AG04450 (cell line): Measurements from ENCODE around the gene RAPSN. TPM values are rescaled to one million over a fixed set of nuclear protein-coding genes. Genes with fewer than 3 reads are reported as not detected.

Experiments
- CTCF ChIA-PET: fragments of 300-600, 350-600 bp; formaldehyde crosslinking; extraction: SDS; loops from one replicate; lab custom pipeline; 2022; ENCODE audit warnings: antibody characterized with exemption, inconsistent platforms; lab: Charles Lee
- POLR2A ChIA-PET: fragments of 350-600 bp; formaldehyde crosslinking; extraction: SDS; loops from one replicate; lab custom pipeline; 2021; ENCODE audit warnings: antibody characterized with exemption, inconsistent platforms; lab: Yijun Ruan, JAX
- DNase-seq: peaks from one replicate; pipeline ENCODE4 v3.0.0-alpha.2; 2011; ENCODE audit warnings: low read depth, low spot score
- H3K27ac ChIP-seq: one replicate; pipeline ENCODE4 v1.5.1; 2012; ENCODE audit warnings: low read depth, low read length, control low read depth
- H3K27me3 ChIP-seq: one replicate; pipeline ENCODE4 v1.6.0; 2012; ENCODE audit warnings: low read length; ENCODE audit not compliant: control insufficient read depth, insufficient read depth
- H3K4me3 ChIP-seq: 2 replicates; pipeline ENCODE4 v1.5.1; 2011; ENCODE audit warnings: mild to moderate bottlenecking, low read depth, low read length, control low read depth
- H3K9me3 ChIP-seq: 2 replicates; pipeline ENCODE4 v1.5.1; 2012; ENCODE audit warnings: low read length; ENCODE audit not compliant: control insufficient read depth, insufficient read depth
- polyA plus RNA-seq: library from polyadenylated mRNA; depleted of rRNA; stranded (reverse); fragments of >200 nt; gene quantifications from 2 replicates; pipeline ENCODE4 v1.2.3, GENCODE V29; 2011; rRNA removed
- small RNA-seq: library from RNA; depleted of rRNA; stranded (forward); fragments of <200 nt; gene quantifications from one replicate; pipeline ENCODE3, GENCODE V24; 2012; ENCODE audit warnings: low read depth; ENCODE audit not compliant: insufficient read length
- TF ChIP-seq, protein P1 (sequence below): IDR thresholded peaks from 2 replicates; pipeline ENCODE4 v1.5.1; 2011; ENCODE audit warnings: low read depth, low read length, control low read depth, inconsistent platforms

The RAPSN gene
- polyA plus RNA-seq, 1 experiment: not detected

DNA sequence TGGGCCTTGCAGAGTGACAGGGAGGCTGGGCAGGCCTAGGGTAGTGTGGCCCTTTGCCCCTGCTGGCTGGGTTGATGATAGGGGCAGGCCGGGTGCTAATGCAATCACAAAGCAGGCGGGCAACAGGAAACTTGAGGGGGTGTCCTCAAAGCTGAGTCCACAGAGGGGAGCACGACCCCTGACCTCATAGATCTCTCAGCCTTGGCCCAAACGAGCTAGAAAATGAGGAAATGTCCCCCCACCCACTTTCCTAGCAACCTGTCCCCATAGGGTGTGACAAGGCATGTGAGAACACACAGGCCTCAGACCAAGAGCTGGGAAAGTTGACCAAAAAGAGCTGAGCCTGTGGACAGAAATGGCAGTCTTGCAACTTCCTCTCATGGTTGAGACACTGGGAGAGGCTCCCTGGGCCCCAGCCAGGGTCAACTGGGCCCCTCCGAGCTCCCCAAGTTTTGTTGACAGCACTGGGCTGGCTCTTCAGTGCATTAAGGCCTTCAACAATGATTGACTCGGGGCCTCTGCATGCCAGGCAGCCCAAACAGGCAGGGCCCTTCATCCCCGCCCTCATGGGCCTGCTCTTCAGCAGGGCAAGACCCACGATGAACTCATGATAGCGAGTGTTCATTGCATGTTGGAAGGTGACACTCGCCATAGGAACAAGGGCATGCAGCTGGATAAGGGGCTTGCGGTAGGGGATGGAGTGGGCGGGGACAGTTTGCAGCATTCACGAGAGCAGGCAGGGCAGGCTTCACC lies 60.8 kb downstream of the RAPSN start:
- Histone ChIP-seq H3K4me3 (no peak overlapping the region), H3K27me3 (no peaks in the 10 kb centered on the region), H3K27ac (no peak overlapping the region), H3K9me3 (no peaks in the 10 kb centered on the region; the same call in 1 of the 2 replicates)
- no peak for DNase-seq
- CTCF ChIA-PET: interaction anchor here (0.6 to 1.1 kb wide), 3 partner anchors 14 to 33 kb away, joined by 3 to 8 read pairs (median 4); no protein-coding TSS in a partner anchor
- POLR2A ChIA-PET: interaction anchor here (0.5 to 0.6 kb wide), 2 partner anchors 88 to 315 kb away, joined by 3 to 5 read pairs; no protein-coding TSS in a partner anchor
- TF ChIP-seq, protein P1, sequence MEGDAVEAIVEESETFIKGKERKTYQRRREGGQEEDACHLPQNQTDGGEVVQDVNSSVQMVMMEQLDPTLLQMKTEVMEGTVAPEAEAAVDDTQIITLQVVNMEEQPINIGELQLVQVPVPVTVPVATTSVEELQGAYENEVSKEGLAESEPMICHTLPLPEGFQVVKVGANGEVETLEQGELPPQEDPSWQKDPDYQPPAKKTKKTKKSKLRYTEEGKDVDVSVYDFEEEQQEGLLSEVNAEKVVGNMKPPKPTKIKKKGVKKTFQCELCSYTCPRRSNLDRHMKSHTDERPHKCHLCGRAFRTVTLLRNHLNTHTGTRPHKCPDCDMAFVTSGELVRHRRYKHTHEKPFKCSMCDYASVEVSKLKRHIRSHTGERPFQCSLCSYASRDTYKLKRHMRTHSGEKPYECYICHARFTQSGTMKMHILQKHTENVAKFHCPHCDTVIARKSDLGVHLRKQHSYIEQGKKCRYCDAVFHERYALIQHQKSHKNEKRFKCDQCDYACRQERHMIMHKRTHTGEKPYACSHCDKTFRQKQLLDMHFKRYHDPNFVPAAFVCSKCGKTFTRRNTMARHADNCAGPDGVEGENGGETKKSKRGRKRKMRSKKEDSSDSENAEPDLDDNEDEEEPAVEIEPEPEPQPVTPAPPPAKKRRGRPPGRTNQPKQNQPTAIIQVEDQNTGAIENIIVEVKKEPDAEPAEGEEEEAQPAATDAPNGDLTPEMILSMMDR: no peak

Small RNA genes within 50 kb of the gene (small RNA-seq; reads per million reads assigned to genes)
- not detected for gene MIR4487

Other genes starting within 250 kb of the RAPSN start
- gene DDB2, start 234.2 kb downstream of the RAPSN start, polyA plus RNA-seq: 47.3 and 48.1 TPM in 2 replicates
- gene ACP2, start 200.3 kb downstream of the RAPSN start, polyA plus RNA-seq: 20.8 and 25.1 TPM in 2 replicates
- gene NR1H3, start 191.1 kb downstream of the RAPSN start, polyA plus RNA-seq: 21.9 and 27.2 TPM in 2 replicates
- gene MADD, start 179.0 kb downstream of the RAPSN start, polyA plus RNA-seq: 10.5 and 20.9 TPM in 2 replicates
- gene MYBPC3, start 96.4 kb downstream of the RAPSN start, polyA plus RNA-seq: not detected in 2 replicates
- gene SPI1, start 70.6 kb downstream of the RAPSN start, polyA plus RNA-seq: not detected in 2 replicates
- 54.4 and 65.9 TPM in 2 replicates for gene SLC39A13, start 40.5 kb downstream of the RAPSN start, polyA plus RNA-seq
- 211 and 290 TPM in 2 replicates for gene PSMC3, start 22.7 kb downstream of the RAPSN start, polyA plus RNA-seq
- 87.2 and 87.5 TPM in 2 replicates for gene CELF1, start 104.0 kb upstream of the RAPSN start, polyA plus RNA-seq
- gene PTPMT1, start 116.5 kb upstream of the RAPSN start, polyA plus RNA-seq: 39.2 and 39.5 TPM in 2 replicates
- gene KBTBD4, start 129.8 kb upstream of the RAPSN start, polyA plus RNA-seq: 19.5 and 20.0 TPM in 2 replicates
- gene NDUFS3, start 129.9 kb upstream of the RAPSN start, polyA plus RNA-seq: 103 and 106 TPM in 2 replicates
- gene FAM180B, start 137.5 kb upstream of the RAPSN start, polyA plus RNA-seq: not detected in 2 replicates
- 0.14 and 0.19 TPM in 2 replicates for gene C1QTNF4, start 145.3 kb upstream of the RAPSN start, polyA plus RNA-seq
- gene MTCH2, start 193.4 kb upstream of the RAPSN start, polyA plus RNA-seq: 175 and 194 TPM in 2 replicates